ENCODE results near the gene DOCK1. TPM values are rescaled to one million over a fixed set of nuclear protein-coding genes. Genes with fewer than 3 reads are reported as not detected.

DOCK1 gene
- total RNA-seq (2022; extraction: Qiagen RNA extraction; ENCODE audit: low read depth) = 18.3 to 25.8 TPM (median 23.5 TPM) in 5 replicates

GRCh38 chr10:126904818-126905701 lies at the start of gene DOCK1:
DOCK1 (plus strand) TSS chr10:126905428; CDS start chr10:126905518, 90 bp downstream.

GRCh38 chr10:127196282-127197153 lies 291.3 kb downstream of the DOCK1 start, which contains the start of gene INSYN2A:
INSYN2A (minus strand) TSS chr10:127196591; CDS start chr10:127176395, 20,196 bp downstream.

Other genes starting within 250 kb of the DOCK1 start
- 3.6 to 4.4 TPM (median 3.8 TPM) in 5 replicates for gene C10orf90, start 234.7 kb upstream of the DOCK1 start, total RNA-seq (2022; extraction: Qiagen RNA extraction; ENCODE audit: low read depth)